Type B pancreatic cell (in vitro differentiated cells): ENCODE results near the gene MYO10. TPM values are rescaled to one million over a fixed set of nuclear protein-coding genes. Genes with fewer than 3 reads are reported as not detected.

Experiments
- DNase-seq: peaks from one replicate; pipeline ENCODE4 v3.0.0; 2021; ENCODE audit warnings: mixed read lengths; ENCODE audit not compliant: unreplicated experiment; ENCODE audit errors: extremely low spot score
- H3K27ac Mint-ChIP-seq: 2 replicates; pipeline ENCODE4 v1.8.0; 2021; ENCODE audit warnings: mild to moderate bottlenecking, mixed read lengths
- H3K27me3 Mint-ChIP-seq: 2 replicates; pipeline ENCODE4 v1.8.0; 2021; ENCODE audit warnings: mixed read lengths
- H3K36me3 Mint-ChIP-seq: 2 replicates; pipeline ENCODE4 v1.8.0; 2021; ENCODE audit warnings: mixed read lengths
- H3K4me1 Mint-ChIP-seq: one replicate; pipeline ENCODE4 v1.8.0; 2021; ENCODE audit warnings: mixed read lengths; ENCODE audit not compliant: unreplicated experiment
- H3K4me3 Mint-ChIP-seq: 2 replicates; pipeline ENCODE4 v1.8.0; 2021; ENCODE audit warnings: mild to moderate bottlenecking, mixed read lengths
- H3K9me3 Mint-ChIP-seq: 2 replicates; pipeline ENCODE4 v1.8.0; 2021; ENCODE audit warnings: mixed read lengths
- total RNA-seq: library from RNA; stranded (reverse); gene quantifications from 2 replicates; pipeline ENCODE4 v1.2.1, GENCODE V29; 2021; ENCODE audit warnings: low replicate concordance
- TF ChIP-seq, protein P1 (sequence below): fragments of 200-600 bp; sonication (generic); conservative IDR thresholded peaks from 2 replicates; pipeline ENCODE4 v1.5.0; 2021; ENCODE audit warnings: antibody characterized with exemption, mild to moderate bottlenecking

MYO10 gene
- total RNA-seq, 1 donor from 2014 or later: 52.5 TPM

DNA sequence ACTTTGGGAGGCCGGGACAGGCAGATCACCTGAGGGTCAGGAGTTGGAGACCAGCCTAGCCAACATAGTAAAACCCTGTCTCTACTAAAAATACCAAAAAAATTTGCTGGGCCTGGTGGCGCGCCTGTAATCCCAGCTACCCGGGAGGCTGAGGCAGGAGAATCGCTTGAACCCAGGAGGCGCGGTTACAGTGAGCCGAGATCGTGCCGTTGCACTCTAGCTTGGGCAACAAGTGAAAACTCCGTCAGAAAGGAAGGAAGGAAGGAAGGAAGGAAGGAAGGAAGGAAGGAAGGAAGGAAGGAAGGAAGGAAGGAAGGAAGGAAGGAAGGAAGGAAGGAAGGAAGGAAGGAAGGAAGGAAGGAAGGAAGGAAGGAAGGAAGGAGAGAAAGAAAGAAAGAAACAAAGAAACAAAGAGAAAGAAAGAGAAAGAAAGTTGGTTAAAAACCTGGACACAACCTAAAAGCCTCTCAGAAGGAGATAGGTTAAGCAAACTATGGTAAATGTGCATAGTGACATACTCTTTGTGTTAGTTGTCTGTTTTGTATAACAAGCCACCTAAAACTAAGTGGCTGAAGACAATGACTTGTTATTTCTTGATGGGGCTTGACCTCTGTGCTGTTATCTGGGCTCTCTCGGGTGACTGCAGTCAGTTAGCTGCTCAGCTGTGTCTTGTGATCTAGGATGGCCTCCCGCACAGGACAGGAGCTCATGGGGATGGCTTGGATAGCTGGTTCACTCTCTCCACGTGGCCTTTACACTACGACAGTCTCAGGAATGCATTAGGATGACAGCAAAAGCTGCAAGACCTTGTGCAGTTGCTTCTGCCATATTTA is 8.0 kb upstream of the MYO10 start:
- Mint-ChIP-seq H3K4me3 (no peak overlapping the region), H3K27ac (no peak overlapping the region), H3K27me3 (peaks cover 17% of the 10 kb centered on the region), H3K36me3 (no peaks in the 10 kb centered on the region), H3K9me3 (no peaks in the 10 kb centered on the region), H3K4me1 (no peaks in the 10 kb centered on the region)
- TF ChIP-seq, protein P1, sequence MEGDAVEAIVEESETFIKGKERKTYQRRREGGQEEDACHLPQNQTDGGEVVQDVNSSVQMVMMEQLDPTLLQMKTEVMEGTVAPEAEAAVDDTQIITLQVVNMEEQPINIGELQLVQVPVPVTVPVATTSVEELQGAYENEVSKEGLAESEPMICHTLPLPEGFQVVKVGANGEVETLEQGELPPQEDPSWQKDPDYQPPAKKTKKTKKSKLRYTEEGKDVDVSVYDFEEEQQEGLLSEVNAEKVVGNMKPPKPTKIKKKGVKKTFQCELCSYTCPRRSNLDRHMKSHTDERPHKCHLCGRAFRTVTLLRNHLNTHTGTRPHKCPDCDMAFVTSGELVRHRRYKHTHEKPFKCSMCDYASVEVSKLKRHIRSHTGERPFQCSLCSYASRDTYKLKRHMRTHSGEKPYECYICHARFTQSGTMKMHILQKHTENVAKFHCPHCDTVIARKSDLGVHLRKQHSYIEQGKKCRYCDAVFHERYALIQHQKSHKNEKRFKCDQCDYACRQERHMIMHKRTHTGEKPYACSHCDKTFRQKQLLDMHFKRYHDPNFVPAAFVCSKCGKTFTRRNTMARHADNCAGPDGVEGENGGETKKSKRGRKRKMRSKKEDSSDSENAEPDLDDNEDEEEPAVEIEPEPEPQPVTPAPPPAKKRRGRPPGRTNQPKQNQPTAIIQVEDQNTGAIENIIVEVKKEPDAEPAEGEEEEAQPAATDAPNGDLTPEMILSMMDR: no peak
- DNase-seq: no peak

DNA sequence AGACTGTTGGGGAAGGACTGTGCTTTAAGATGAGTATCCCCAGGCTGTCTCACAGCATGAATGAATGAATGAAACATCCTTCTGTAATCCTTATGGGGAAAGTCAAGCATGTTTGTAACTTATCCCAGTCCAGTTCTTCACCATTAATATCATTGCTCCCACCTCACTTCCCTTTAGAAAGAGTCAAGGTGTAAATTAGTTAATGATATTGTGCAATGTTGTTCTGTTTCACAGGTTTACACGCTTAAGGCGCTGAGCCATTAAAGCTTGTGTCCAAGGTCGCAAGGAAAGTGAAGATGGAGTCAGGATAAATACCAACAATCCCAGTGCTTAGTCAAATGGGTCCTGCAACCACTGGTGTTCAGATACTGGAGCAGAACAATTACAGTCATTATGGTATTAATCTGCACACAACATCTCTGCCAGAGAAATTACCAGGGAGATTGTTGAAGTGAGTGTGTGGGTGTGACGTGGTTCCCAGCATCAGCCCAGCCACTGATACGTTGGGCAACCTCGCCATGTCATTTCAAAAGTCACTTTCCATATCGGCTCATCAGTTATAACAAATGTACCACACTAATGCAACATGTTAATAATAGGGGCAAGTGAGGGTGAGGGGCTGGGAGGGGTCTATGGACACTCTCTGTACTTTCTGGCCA is 1.5 kb upstream of the MYO10 start:
- no peak for DNase-seq
- H3K36me3 Mint-ChIP-seq: no peaks in the 10 kb centered on the region
- no peaks in the 10 kb centered on the region for H3K9me3 Mint-ChIP-seq
- H3K4me3 Mint-ChIP-seq: peak overlapping the region; percentile 91
- H3K27ac Mint-ChIP-seq: peak overlapping the region; percentile 82
- TF ChIP-seq, protein P1: no peak
- H3K27me3 Mint-ChIP-seq: peaks cover 56% of the 10 kb centered on the region
- H3K4me1 Mint-ChIP-seq: peaks cover 14% of the 10 kb centered on the region

GRCh38 chr5:16936989-16937438 is 926 bp upstream of the MYO10 start:
- Mint-ChIP-seq H3K4me3 (peak overlapping the region; percentile 91), H3K27ac (peak overlapping the region; percentile 82), H3K27me3 (peaks cover 52% of the 10 kb centered on the region), H3K9me3 (no peaks in the 10 kb centered on the region), H3K36me3 (no peaks in the 10 kb centered on the region), H3K4me1 (peaks cover 20% of the 10 kb centered on the region)
- no peak for DNase-seq
- TF ChIP-seq, protein P1: no peak

- H3K27ac Mint-ChIP-seq: peak overlapping the region; percentile 85
- peaks cover 30% of the 10 kb centered on the region for H3K4me1 Mint-ChIP-seq
- peaks cover 51% of the 10 kb centered on the region for H3K27me3 Mint-ChIP-seq
- no peak for DNase-seq
- no peaks in the 10 kb centered on the region for H3K9me3 Mint-ChIP-seq
- H3K4me3 Mint-ChIP-seq: peak overlapping the region; percentile 96
- H3K36me3 Mint-ChIP-seq: no peaks in the 10 kb centered on the region
- TF ChIP-seq, protein P1: no peak
Measured at GRCh38 chr5:16935231-16936149, 598 bp downstream of the MYO10 start.

DNA sequence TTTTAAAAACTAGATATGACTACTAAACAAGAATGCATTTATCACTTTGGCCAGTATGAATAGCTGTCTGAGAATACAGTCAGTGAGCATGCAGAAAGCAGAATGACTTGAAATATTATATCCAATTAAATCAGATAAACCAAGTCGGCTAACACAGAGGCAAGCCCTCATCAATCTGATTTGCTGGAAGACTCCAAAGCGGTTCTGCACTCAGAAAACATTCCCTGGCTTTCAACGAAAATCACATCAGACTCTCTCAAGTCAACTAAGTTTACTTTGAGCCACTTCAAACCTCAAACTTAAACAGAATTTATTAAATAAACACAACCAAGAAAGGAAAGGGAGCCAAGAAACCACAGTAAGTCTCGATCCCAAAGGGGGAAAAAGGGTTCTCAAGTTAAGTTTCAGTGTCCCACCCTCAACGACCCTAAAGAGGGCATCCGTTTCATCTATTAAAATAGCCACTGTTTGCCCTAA is 1.4 kb downstream of the MYO10 start:
- no peak for DNase-seq
- TF ChIP-seq, protein P1: no peak
- Mint-ChIP-seq H3K9me3 (no peaks in the 10 kb centered on the region), H3K4me1 (peaks cover 38% of the 10 kb centered on the region), H3K4me3 (peak overlapping the region; percentile 96), H3K27ac (peak overlapping the region; percentile 85), H3K36me3 (no peaks in the 10 kb centered on the region), H3K27me3 (peaks cover 45% of the 10 kb centered on the region)
